Keratinocyte (primary cell): ENCODE data around the gene TMEM120B. TPM values are rescaled to one million over a fixed set of nuclear protein-coding genes. Genes with fewer than 3 reads are reported as not detected.
A peak's percentile ranks its signal among the peaks of the same experiment; 100 is the strongest.

Source experiments
- DNase-seq: peaks from one replicate; pipeline ENCODE4 v3.0.0-alpha.2; 2011; ENCODE audit warnings: low read depth, missing footprints, low spot score
- FAIRE-seq: peaks from 2 replicates; lab custom pipeline; 2011; peaks lifted over from hg19 to GRCh38; lab: Jason Lieb, UNC
- H2AFZ ChIP-seq: 2 replicates; pipeline ENCODE4 v1.6.0; 2012; ENCODE audit warnings: low read length, control low read depth, inconsistent platforms; ENCODE audit not compliant: control insufficient read depth
- H3K27ac ChIP-seq: 2 replicates; pipeline ENCODE4 v1.5.1; 2011; ENCODE audit warnings: low read length; ENCODE audit not compliant: control insufficient read depth, insufficient read depth
- H3K27me3 ChIP-seq: 3 replicates; pipeline ENCODE4 v1.6.0; 2011; ENCODE audit warnings: low read length; ENCODE audit not compliant: control insufficient read depth, insufficient read depth; ENCODE audit errors: extremely low read depth
- H3K36me3 ChIP-seq, 2 experiments: 2 replicates in 1 of 2; 3 replicates in 1 of 2; pipeline ENCODE4 v1.5.1; 2011; ENCODE audit warnings: low read length in 2 of 2, mild to moderate bottlenecking in 1 of 2; ENCODE audit not compliant: control insufficient read depth in 2 of 2, insufficient read depth in 2 of 2; ENCODE audit errors: extremely low read depth in 1 of 2
- H3K4me1 ChIP-seq: 3 replicates; pipeline ENCODE4 v1.5.1; 2011; ENCODE audit warnings: low read length; ENCODE audit not compliant: control insufficient read depth, insufficient read depth; ENCODE audit errors: extremely low read depth
- H3K4me2 ChIP-seq: 3 replicates; pipeline ENCODE4 v1.6.0; 2011; ENCODE audit warnings: low read depth, low read length; ENCODE audit not compliant: control insufficient read depth, insufficient read depth; ENCODE audit errors: extremely low read depth
- H3K4me3 ChIP-seq, 3 experiments: fragments of 200-600 bp in 1 of 3; sonication (generic) in 1 of 3; 2 replicates in 2 of 3; 3 replicates in 1 of 3; pipeline ENCODE4 v1.5.1; 2011 to 2016; ENCODE audit warnings: low read length in 3 of 3, mild to moderate bottlenecking in 3 of 3, control low read depth in 2 of 3, inconsistent platforms in 1 of 3, low read depth in 1 of 3, mixed read lengths in 1 of 3, mixed run types in 1 of 3, moderate library complexity in 1 of 3; ENCODE audit not compliant: control insufficient read depth in 2 of 3, insufficient read depth in 2 of 3; ENCODE audit errors: extremely low read depth in 1 of 3
- H3K79me2 ChIP-seq: 2 replicates; pipeline ENCODE4 v1.6.0; 2012; ENCODE audit warnings: low read length; ENCODE audit not compliant: control insufficient read depth, insufficient read depth
- H3K9ac ChIP-seq: 3 replicates; pipeline ENCODE4 v1.6.0; 2011; ENCODE audit warnings: low read length; ENCODE audit not compliant: control insufficient read depth, insufficient read depth; ENCODE audit errors: extremely low read depth
- H3K9me1 ChIP-seq: 3 replicates; pipeline ENCODE4 v1.6.0; 2011; ENCODE audit warnings: low read length; ENCODE audit not compliant: control insufficient read depth, insufficient read depth; ENCODE audit errors: extremely low read depth
- H3K9me3 ChIP-seq: 2 replicates; pipeline ENCODE4 v1.5.1; 2012; ENCODE audit warnings: low read depth, low read length; ENCODE audit not compliant: control insufficient read depth
- H4K20me1 ChIP-seq: 3 replicates; pipeline ENCODE4 v1.6.0; 2011; ENCODE audit warnings: low read length; ENCODE audit not compliant: control insufficient read depth, insufficient read depth; ENCODE audit errors: extremely low read depth
- CTCF ChIP-seq, 3 experiments: IDR thresholded peaks in 1 of 3; conservative IDR thresholded peaks in 1 of 3; optimal IDR thresholded peaks in 1 of 3; 2 replicates in 2 of 3; 3 replicates in 1 of 3; pipeline versions ENCODE3 to v1.5.1; 2011; ENCODE audit warnings: low read length in 3 of 3, mild to moderate bottlenecking in 3 of 3, moderate library complexity in 2 of 3, control low read depth in 1 of 3, inconsistent platforms in 1 of 3; ENCODE audit not compliant: insufficient read depth in 2 of 3; ENCODE audit errors: extremely low read depth in 1 of 3
- EZH2 ChIP-seq: IDR thresholded peaks from one replicate; pipeline ENCODE4 v1.6.1; 2012; ENCODE audit warnings: inconsistent platforms, mild to moderate bottlenecking, low read length, moderate library complexity
- dilution Hi-C: fragments of 300-500 bp; cut with MboI; formaldehyde crosslinking; loops from one replicate; pipeline ENCODE4 v1.7.0; 2020; ENCODE audit warnings: low sequenced_read_pairs; ENCODE audit not compliant: extremely low pct_ligation_motif_present
- polyA plus RNA-seq, 5 experiments: library from polyadenylated mRNA; depleted of rRNA in 3 of 5; stranded (reverse) in 3 of 5; stranded (forward) in 1 of 5; unstranded in 1 of 5; fragments of >200 nt; gene quantifications; 1 replicate in 1 of 5; 2 replicates in 3 of 5; 3 replicates in 1 of 5; pipeline versions ENCODE4 v1.2.1 to v1.2.3, GENCODE V29; 2011 to 2012; ENCODE audit warnings: missing spikeins in 2 of 5, low read depth in 1 of 5, low replicate concordance in 1 of 5

The TMEM120B gene
- polyA plus RNA-seq, 1 donor (not counting 4 experiments of a cell fraction or from before 2014, with no cell fraction given) = 6.9 TPM

GRCh38 chr12:121794534-121795033, 82.0 kb downstream of the TMEM120B start:
- dilution Hi-C loops = no loop called here
- Histone ChIP-seq H3K4me2 (peak overlapping the region; percentile 88), H4K20me1 (no peaks in the 10 kb centered on the region), H3K27ac (peak overlapping the region; percentile 57), H3K4me3 (peak overlapping the region in 1 of 3 experiments; percentile 60), H3K4me1 (peaks cover 47% of the 10 kb centered on the region), H2AFZ (peak overlapping the region; percentile 32), H3K36me3 (peaks cover 5 to 6% of the 10 kb centered on the region in 2 experiments), H3K9ac (peak overlapping the region; percentile 56), H3K9me1 (no peaks in the 10 kb centered on the region), H3K27me3 (no peaks in the 10 kb centered on the region), H3K79me2 (peaks cover 5% of the 10 kb centered on the region), H3K9me3 (no peaks in the 10 kb centered on the region)
- DNase-seq (no peak), FAIRE-seq (no peak)
- no peak for TF ChIP-seq CTCF (optimal IDR thresholded peaks at IDR 0.05 in 1 of 3, IDR thresholded peaks at IDR 0.05 in 1 of 3, conservative IDR thresholded peaks at IDR 0.05 in 1 of 3; ENCODE audit: extremely low read depth in 1 of 3, insufficient read depth in 2 of 3, low read length in 3 of 3)
- TF ChIP-seq EZH2 = no peak

GRCh38 chr12:121795034-121795968, 82.7 kb downstream of the TMEM120B start:
- no peaks in the 10 kb centered on the region for H3K9me3 ChIP-seq
- no peak overlapping the region for H2AFZ ChIP-seq
- H3K4me2 ChIP-seq = peak overlapping the region; percentile 88
- DNase-seq = no peak
- dilution Hi-C loops = no loop called here
- H3K9ac ChIP-seq = peak overlapping the region; percentile 56
- H3K4me1 ChIP-seq = peaks cover 47% of the 10 kb centered on the region
- peak overlapping the region in 1 of 3 experiments; percentile 60 for H3K4me3 ChIP-seq
- peaks cover 5 to 6% of the 10 kb centered on the region in 2 experiments for H3K36me3 ChIP-seq
- H4K20me1 ChIP-seq = no peaks in the 10 kb centered on the region
- FAIRE-seq = peak; percentile 41
- no peaks in the 10 kb centered on the region for H3K27me3 ChIP-seq
- peak overlapping the region; percentile 57 for H3K27ac ChIP-seq
- no peaks in the 10 kb centered on the region for H3K9me1 ChIP-seq
- TF ChIP-seq CTCF (optimal IDR thresholded peaks at IDR 0.05 in 1 of 3, IDR thresholded peaks at IDR 0.05 in 1 of 3, conservative IDR thresholded peaks at IDR 0.05 in 1 of 3; ENCODE audit: extremely low read depth in 1 of 3, insufficient read depth in 2 of 3, low read length in 3 of 3) = peak in 2 of 3 experiments; percentile 97 to 98
- TF ChIP-seq EZH2 = no peak
- H3K79me2 ChIP-seq = peaks cover 5% of the 10 kb centered on the region
